PC-9 (cell line): Measurements from ENCODE around the gene NUDT22.

Experiments used
- EZH2 ChIP-seq: fragments of 200-600 bp; sonication (generic); IDR thresholded peaks from 2 replicates; pipeline ENCODE4 v1.8.0; 2017; ENCODE audit warnings: antibody characterized with exemption, low read depth
- TF ChIP-seq, protein P1 (sequence below): fragments of 200-600 bp; sonication (generic); conservative IDR thresholded peaks from 2 replicates; pipeline ENCODE4 v1.6.1; 2017; ENCODE audit warnings: mixed run types, antibody characterized with exemption, mild to moderate bottlenecking, moderate library complexity

DNA sequence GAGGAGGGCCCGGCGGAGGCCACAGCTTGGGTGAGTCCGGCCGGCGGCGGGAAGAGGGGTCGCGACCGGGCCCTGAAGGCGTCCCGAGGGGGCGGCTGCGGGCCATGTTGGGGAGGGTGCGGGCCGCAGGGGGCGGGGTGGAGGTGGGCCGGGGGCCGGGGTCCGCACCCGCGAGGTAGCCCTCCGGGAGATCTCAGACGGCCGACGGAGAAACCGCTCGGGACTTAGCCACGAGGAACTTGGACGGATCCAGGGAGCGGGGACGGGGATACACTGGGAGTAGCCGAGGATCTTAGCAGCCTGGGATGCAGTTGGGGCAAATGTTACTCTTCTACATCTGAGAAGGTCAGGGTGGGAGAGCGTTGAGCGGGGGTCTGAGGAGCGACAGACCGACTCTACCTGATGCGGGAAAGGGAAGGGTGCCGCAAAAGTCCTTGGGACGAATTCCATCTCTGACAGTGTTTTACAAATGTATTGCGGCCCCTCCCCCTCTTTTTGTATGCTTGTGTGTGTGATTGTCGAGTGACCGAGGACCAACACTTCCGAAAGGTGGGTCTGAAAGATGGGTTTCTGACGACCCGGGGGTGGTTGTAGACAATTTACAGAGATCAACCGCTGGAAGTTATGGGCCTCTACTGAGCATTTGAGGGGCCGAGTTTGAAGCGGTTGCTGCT, 39.4 kb upstream of the NUDT22 start:
- TF ChIP-seq, protein P1, sequence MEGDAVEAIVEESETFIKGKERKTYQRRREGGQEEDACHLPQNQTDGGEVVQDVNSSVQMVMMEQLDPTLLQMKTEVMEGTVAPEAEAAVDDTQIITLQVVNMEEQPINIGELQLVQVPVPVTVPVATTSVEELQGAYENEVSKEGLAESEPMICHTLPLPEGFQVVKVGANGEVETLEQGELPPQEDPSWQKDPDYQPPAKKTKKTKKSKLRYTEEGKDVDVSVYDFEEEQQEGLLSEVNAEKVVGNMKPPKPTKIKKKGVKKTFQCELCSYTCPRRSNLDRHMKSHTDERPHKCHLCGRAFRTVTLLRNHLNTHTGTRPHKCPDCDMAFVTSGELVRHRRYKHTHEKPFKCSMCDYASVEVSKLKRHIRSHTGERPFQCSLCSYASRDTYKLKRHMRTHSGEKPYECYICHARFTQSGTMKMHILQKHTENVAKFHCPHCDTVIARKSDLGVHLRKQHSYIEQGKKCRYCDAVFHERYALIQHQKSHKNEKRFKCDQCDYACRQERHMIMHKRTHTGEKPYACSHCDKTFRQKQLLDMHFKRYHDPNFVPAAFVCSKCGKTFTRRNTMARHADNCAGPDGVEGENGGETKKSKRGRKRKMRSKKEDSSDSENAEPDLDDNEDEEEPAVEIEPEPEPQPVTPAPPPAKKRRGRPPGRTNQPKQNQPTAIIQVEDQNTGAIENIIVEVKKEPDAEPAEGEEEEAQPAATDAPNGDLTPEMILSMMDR = 0 out of 2 replicates have a peak, but pooled peaks have one; percentile 0
- TF ChIP-seq EZH2 = no peak
